ENCODE data around the gene DENND1B. TPM values are rescaled to one million over a fixed set of nuclear protein-coding genes. Genes with fewer than 3 reads are reported as not detected.

DENND1B gene
- polyA plus RNA-seq, 1 donor from 2014 or later = 12.4 TPM

GRCh38 chr1:197621761-197622160 is 153.5 kb downstream of the DENND1B start:
- Histone ChIP-seq H2AFZ (ENCODE audit: low read depth, low read length) (no peak overlapping the region), H3K27ac (ENCODE audit: low read length) (no peak overlapping the region), H4K20me1 (ENCODE audit: insufficient read depth) (no peaks in the 10 kb centered on the region), H3K9me3 (ENCODE audit: low read length) (no peaks in the 10 kb centered on the region), H3K4me2 (ENCODE audit: low read length) (no peak overlapping the region), H3K9me2 (ENCODE audit: insufficient read depth, low read length) (no peaks in the 10 kb centered on the region), H3K79me2 (replicated peaks; ENCODE audit: insufficient read depth, low read length) (no peaks in the 10 kb centered on the region), H3K4me3 (ENCODE audit: low read length) (no peak overlapping the region), H3K9ac (ENCODE audit: low read length) (no peak overlapping the region), H3K27me3 (ENCODE audit: insufficient read depth, low read depth, low read length) (no peaks in the 10 kb centered on the region), H3F3A (ENCODE audit: insufficient read depth, low read length, poor library complexity, severe bottlenecking) (no peaks in the 10 kb centered on the region), H3K36me3 (ENCODE audit: insufficient read depth, low read length) (no peaks in the 10 kb centered on the region)
- TF ChIP-seq EZH2 (IDR thresholded peaks at IDR 0.05; ENCODE audit: borderline replicate concordance, insufficient read depth, low read length, poor library complexity, severe bottlenecking) (no peak), SMC3 (conservative IDR thresholded peaks at IDR 0.05; ENCODE audit: poor library complexity) (no peak), CTCF (IDR thresholded peaks at IDR 0.05; ENCODE audit: poor library complexity, severe bottlenecking) (no peak), MXI1 (conservative IDR thresholded peaks at IDR 0.05; ENCODE audit: poor library complexity, severe bottlenecking) (no peak), REST (IDR thresholded peaks at IDR 0.05; ENCODE audit: borderline replicate concordance) (no peak)

GRCh38 chr1:197620714-197621163 is 154.5 kb downstream of the DENND1B start:
- Histone ChIP-seq H3K79me2 (replicated peaks; ENCODE audit: insufficient read depth, low read length) (no peaks in the 10 kb centered on the region), H3K9ac (ENCODE audit: low read length) (no peak overlapping the region), H3K36me3 (ENCODE audit: insufficient read depth, low read length) (no peaks in the 10 kb centered on the region), H3K27me3 (ENCODE audit: insufficient read depth, low read depth, low read length) (no peaks in the 10 kb centered on the region), H3K9me2 (ENCODE audit: insufficient read depth, low read length) (no peaks in the 10 kb centered on the region), H2AFZ (ENCODE audit: low read depth, low read length) (no peak overlapping the region), H4K20me1 (ENCODE audit: insufficient read depth) (no peaks in the 10 kb centered on the region), H3F3A (ENCODE audit: insufficient read depth, low read length, poor library complexity, severe bottlenecking) (no peaks in the 10 kb centered on the region), H3K4me3 (ENCODE audit: low read length) (no peak overlapping the region), H3K9me3 (ENCODE audit: low read length) (no peaks in the 10 kb centered on the region), H3K4me2 (ENCODE audit: low read length) (no peak overlapping the region), H3K27ac (ENCODE audit: low read length) (no peak overlapping the region)
- no peak for TF ChIP-seq SMC3 (conservative IDR thresholded peaks at IDR 0.05; ENCODE audit: poor library complexity)
- no peak for TF ChIP-seq EP300 (conservative IDR thresholded peaks at IDR 0.05; ENCODE audit: poor library complexity, severe bottlenecking)
- TF ChIP-seq CTCF (IDR thresholded peaks at IDR 0.05; ENCODE audit: poor library complexity, severe bottlenecking) = no peak
- TF ChIP-seq POLR2AphosphoS5 (IDR thresholded peaks at IDR 0.05) = no peak
- no peak for TF ChIP-seq MXI1 (conservative IDR thresholded peaks at IDR 0.05; ENCODE audit: poor library complexity, severe bottlenecking)
- TF ChIP-seq EZH2 (IDR thresholded peaks at IDR 0.05; ENCODE audit: borderline replicate concordance, insufficient read depth, low read length, poor library complexity, severe bottlenecking) = no peak
- TF ChIP-seq REST (IDR thresholded peaks at IDR 0.05; ENCODE audit: borderline replicate concordance) = no peak
- no peak for TF ChIP-seq TAF1 (IDR thresholded peaks at IDR 0.05; ENCODE audit: low read depth)
- no peak for TF ChIP-seq RAD21 (conservative IDR thresholded peaks at IDR 0.05)

All from neural cell (in vitro differentiated cells).